GM19328 (cell line): ENCODE measurements around the gene WIPF3.

ENCODE experiments used
- ATAC-seq: cut with Tn5 transposase; IDR thresholded peaks from one replicate; pipeline ENCODE4 v1.9.1; 2021; ENCODE audit warnings: mild to moderate bottlenecking, moderate library complexity; ENCODE audit not compliant: unreplicated experiment

Gene WIPF3

GRCh38 chr7:29844559-29844958 is 38.3 kb downstream of the WIPF3 start:
- ATAC-seq, result no peak

- no peak for ATAC-seq
These were observed 41.2 kb downstream of the WIPF3 start for GRCh38 chr7:29847496-29847895.

DNA sequence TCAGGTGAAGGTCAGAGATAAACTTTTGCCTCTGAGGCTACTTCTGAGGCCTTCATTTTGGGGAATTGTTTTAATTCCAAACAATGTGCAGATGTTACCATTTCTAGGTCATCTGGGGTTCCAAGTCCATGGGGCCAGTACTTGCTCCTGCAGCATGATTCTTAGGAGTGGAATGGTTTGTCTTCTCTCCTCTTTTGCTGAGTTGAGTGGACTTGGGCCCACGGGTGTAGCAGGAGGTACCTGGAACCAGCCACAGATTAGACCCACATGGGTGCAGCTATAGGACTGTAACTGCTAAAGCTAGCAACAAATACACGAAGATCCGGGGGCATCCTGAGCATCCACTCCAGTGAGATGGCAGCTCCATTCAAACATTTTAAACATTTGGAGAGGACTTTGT is 41.6 kb downstream of the WIPF3 start:
- no peak for ATAC-seq

- ATAC-seq, result no peak
These were observed 42.6 kb downstream of the WIPF3 start for GRCh38 chr7:29848941-29849340.

DNA sequence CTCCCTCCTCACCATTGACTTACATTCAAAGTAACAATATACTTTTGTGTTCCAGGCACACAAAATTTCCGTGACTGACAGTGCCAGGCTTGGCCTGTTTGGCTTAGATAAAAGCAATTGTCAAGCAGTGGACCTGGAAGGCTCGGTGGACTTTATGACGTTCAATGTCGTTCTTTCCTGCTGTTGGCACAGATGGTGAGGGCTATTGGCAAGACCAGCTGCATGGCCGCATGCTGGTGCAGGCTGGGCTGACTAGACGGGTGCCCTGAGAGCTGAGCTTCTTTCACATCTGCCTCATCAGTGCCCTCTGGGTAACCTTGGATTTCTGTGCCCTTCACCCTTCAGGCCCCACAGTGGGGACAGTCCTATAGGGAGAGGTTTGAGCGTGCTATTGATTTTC is 45.2 kb downstream of the WIPF3 start:
- ATAC-seq, result no peak

- ATAC-seq, result no peak
These were observed 46.1 kb downstream of the WIPF3 start for GRCh38 chr7:29852457-29852856.

- no peak for ATAC-seq
These were observed 46.8 kb downstream of the WIPF3 start for GRCh38 chr7:29853072-29853471.

DNA sequence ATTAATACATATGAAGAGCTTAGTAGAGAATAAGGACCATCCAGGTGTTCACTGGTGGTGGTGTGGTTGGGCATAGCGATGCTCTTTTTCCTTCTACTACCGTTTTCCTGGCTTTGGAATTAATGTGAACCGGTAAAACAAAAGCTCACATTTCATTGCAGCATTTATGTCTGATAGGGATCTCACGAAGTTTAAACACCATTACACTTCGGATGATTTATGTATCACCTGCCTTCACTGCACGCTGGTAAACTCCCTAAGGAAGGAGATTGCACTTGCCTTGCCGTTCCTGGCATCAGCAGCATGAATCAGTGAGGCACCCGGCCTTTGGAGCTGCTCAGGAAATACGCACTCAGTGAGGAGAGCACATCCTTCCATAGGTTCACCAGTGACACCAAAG is 47.5 kb downstream of the WIPF3 start:
- no peak for ATAC-seq

GRCh38 chr7:29854257-29854938 is 48.1 kb downstream of the WIPF3 start:
- ATAC-seq, result no peak

GRCh38 chr7:29857654-29858053 is 51.3 kb downstream of the WIPF3 start:
- no peak for ATAC-seq

- ATAC-seq, result no peak
These were observed 52.1 kb downstream of the WIPF3 start for GRCh38 chr7:29858191-29858951.

DNA sequence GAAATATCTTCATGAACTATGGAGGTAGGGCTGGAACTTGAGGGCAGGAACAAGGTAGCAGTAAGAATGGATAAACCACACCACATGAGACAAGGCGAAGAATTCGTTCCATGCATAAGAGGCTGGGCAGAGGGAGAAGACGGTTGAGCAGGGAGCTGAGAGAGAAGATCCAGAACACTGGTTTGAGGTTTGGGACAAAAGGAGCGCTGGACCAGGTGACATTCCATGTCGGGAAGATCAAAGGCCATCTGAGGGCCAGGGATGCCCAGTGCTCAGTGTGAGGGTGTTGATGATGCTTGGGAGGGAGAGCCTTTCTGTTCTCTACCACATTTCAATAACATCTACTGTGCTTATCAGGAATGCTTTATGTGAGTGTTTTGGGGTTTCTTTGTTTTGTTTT is 52.8 kb downstream of the WIPF3 start:
- ATAC-seq, result no peak

DNA sequence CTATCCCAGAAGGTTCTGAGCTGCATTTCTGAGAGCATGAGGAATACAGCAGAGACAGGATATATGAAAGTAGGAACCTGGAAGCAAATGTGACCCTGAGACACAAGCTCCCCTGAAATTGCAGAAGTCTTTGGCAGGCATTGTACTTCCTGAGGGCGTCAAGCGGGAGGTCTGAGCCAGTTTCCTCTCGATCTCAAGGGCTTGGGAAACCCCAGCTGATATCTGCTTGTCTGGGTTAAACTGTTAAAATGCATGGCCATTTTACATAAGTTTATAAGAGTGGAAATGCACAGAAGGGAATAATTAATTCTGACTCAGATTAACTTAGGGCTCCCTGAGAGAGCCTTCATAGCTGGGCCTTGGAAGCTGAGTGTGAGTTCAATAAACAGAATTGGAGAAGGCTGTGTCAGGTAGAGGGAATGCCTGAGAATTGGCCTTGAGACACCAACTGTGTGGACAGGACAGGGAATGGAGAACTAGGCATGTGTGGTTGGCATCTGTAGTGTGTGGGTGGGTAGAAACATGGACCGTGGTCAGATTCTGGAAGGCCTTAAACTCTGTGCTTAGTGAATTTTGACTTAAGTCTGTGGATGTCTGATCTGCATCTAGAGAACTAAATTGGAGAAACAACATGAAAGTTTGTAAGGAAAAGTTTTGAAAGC is 53.3 kb downstream of the WIPF3 start:
- ATAC-seq, result no peak

DNA sequence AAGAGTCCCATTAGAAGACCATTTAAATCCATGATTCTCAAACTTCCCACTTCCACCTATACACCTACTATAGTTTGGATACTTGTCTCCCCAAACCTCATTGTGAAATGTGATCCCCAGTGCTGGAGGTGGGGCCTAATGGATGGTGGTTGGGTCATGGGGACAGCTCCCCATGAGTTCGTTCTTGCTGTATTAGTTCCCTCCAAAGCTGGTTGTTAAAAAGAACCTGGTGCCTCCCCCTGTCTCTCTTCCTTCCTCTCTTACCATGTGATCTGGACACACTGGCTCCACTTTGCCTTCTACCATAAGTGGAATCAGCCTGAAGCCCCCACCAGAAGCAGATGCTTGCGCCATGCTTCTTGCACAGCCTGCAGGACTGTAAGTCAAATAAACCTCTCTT is 53.9 kb downstream of the WIPF3 start:
- no peak for ATAC-seq

DNA sequence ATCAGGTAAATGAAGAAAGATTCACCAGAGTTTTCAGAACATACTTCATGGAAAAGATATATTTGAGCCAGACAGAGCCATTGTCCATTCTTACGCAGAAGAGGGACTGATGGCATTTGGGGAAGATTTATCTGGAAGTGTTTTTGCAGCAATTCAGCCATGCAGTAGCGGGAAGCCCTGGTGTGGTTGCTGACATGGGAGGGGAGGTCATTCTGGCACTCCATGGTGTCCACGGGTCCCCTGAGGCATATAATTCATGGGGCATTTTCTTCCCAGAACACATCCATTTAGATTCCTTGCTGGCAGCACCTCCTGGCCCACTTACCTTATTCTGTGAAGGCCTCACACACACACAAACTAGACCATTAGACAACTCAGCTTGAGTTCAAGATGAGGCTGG is 55.6 kb downstream of the WIPF3 start:
- ATAC-seq, result no peak

DNA sequence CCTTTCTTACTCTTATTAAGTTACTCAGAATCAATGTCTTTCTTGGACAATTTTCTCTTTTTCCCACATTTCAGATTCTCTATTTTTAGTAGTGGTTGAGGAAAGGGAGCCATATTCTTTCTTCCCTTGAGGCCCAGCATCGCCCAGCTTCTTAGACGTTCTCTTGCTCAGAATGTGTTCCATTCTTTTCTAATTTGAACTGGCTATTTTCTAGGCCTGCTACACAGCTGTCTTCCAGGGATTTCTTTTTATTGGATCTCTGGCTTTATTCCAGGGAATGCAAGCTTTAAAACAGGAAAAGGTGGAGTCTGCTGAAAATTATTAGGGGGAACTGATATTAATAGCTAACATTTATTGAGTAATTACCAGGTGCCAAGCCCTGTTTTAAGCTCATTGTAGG is 58.3 kb downstream of the WIPF3 start:
- no peak for ATAC-seq

DNA sequence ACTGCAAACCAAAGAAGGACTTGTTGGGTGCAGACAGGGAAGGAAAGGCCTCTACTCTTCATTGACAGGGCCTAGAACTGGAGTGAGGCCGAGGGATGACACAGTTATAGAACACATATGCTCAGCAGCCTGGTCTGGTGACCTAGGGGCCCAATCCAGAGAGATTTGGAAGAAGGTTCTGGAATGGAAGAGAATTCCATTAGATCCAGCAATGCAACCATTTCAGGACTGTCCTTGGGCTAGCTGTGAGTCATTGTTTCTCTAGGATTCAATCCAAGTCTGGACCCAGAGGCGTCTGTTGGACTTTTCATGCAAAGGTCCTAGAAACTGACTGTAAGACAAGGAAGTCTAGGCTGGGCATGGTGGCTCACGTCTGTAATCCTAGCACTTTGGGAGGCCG is 59.2 kb downstream of the WIPF3 start:
- ATAC-seq, result no peak

DNA sequence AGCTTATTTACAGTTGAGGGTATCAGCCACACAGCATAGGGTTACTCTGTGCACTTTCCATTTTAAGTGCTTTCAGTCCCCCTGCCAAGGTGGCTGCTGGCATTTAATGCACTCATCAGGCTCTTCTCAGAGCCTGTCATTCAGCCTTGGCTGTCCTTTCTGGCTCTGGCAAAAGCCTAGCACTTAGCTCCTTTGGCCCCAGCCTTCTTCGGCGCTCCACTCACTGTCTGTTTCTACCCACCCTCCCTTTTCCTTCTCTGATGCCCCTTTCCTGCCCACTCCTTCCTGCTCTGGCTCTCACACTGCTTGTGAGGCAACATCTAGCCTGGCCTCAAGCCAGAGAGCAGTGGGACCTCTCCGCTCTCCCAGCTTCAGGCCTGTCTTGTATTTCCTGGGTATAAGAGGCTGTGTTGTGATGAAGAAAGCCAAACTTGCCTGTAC is 60.2 kb downstream of the WIPF3 start:
- no peak for ATAC-seq

DNA sequence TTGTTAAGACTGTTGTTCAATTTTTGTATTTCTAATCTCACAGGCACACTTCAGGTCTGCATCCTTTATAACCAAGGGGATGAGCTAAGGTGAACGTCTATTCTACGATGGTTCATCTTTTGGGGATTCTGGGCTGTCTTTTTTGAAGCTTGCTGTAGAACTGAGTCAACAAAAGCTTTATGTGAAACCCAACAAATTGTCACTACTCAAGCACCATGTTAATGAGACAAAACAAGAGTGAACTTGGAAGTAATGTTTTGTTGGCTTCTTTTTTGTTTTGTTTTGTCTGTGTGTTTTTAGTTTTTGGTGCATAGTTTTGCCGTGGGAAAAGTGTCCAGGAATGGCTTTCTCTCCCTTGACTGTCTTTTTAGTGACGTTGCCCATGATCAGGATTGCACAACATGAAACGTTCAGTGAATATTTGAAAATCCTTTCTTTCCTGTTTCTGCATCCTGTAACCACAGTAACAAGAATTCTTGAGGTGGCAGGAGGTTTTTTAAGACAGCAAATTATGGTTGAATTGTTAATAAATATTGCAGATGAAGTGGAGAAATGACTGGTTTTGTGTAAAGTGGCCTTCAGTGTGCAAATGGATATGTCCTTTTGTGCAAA is 65.6 kb downstream of the WIPF3 start:
- no peak for ATAC-seq

DNA sequence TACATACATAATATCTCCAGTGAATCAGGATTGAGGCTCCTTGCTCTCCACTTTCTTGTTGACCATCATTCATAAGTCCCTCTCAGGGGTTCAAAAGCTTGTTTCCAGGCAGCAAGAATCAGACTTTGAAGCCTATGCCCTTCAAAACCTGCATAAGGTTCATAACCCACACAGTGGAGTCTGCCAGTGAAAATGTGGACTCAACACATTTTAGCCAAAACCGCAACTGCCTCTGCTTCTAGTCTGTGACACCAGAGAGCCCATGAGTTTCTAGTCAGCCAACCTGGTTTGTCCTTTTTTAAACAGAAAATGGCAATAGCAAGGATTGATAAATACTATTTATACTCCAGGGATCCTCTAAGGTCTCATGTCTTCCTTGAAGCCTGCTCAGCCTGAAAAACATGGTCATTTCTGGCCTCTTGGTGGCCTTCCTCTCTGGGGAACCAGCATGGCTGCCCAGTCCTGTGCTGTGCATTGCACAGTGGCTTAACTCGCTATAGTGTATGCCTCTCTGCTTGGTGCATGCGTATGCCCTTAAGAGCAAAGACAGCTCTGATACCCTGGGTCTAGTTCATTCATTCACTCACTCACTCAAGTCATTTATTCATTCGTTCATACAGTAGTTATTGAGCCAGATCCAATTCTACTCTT is 67.5 kb downstream of the WIPF3 start:
- no peak for ATAC-seq

DNA sequence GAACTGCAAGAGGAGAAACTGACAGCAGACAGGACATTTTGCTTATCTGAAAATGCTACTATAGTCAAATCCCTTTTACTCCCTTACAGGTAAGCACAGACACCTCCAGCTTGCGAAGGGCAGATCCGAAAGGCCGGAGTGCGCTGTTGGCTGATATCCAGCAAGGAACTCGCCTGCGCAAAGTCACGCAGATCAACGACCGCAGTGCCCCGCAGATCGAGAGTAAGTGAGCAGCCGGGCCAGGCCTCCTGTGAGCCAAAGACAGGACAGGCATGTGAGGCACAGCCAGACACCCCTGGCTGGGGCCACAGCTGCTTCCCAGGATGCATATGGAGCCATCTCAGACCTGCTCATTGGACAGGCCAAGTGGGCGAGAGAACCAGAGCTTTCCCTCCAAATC is 69.4 kb downstream of the WIPF3 start:
- no peak for ATAC-seq
